GM12873 (cell line): ENCODE results near the gene MEGF11.

Experiments used
- TF ChIP-seq, protein P1 (sequence below): IDR thresholded peaks from 2 replicates; pipeline ENCODE4 v1.5.1; 2012; ENCODE audit warnings: low read depth, mild to moderate bottlenecking, moderate library complexity, low read length, control low read depth; ENCODE audit not compliant: insufficient read depth; ENCODE audit errors: missing control alignments

Gene MEGF11

DNA sequence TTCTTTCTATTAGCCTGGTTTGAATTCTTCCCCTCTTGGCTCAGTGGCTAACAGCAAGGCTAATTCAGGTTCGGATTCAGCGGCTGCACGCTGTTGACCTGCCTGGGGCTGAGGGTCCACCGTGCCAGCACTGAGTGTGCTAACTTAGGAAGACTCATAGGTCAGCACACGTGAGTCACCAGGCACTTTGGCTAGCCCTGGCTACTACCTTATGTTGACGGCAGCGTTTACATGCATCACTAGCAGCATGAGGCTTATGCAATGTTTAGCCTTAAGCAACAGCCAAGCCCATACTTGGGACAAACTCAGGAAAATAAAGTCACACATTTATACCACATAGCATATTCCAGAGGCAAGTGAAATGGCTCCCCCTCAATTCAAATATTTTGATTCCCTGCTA, 246.6 kb downstream of the MEGF11 start:
- TF ChIP-seq, protein P1, sequence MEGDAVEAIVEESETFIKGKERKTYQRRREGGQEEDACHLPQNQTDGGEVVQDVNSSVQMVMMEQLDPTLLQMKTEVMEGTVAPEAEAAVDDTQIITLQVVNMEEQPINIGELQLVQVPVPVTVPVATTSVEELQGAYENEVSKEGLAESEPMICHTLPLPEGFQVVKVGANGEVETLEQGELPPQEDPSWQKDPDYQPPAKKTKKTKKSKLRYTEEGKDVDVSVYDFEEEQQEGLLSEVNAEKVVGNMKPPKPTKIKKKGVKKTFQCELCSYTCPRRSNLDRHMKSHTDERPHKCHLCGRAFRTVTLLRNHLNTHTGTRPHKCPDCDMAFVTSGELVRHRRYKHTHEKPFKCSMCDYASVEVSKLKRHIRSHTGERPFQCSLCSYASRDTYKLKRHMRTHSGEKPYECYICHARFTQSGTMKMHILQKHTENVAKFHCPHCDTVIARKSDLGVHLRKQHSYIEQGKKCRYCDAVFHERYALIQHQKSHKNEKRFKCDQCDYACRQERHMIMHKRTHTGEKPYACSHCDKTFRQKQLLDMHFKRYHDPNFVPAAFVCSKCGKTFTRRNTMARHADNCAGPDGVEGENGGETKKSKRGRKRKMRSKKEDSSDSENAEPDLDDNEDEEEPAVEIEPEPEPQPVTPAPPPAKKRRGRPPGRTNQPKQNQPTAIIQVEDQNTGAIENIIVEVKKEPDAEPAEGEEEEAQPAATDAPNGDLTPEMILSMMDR: no peak

DNA sequence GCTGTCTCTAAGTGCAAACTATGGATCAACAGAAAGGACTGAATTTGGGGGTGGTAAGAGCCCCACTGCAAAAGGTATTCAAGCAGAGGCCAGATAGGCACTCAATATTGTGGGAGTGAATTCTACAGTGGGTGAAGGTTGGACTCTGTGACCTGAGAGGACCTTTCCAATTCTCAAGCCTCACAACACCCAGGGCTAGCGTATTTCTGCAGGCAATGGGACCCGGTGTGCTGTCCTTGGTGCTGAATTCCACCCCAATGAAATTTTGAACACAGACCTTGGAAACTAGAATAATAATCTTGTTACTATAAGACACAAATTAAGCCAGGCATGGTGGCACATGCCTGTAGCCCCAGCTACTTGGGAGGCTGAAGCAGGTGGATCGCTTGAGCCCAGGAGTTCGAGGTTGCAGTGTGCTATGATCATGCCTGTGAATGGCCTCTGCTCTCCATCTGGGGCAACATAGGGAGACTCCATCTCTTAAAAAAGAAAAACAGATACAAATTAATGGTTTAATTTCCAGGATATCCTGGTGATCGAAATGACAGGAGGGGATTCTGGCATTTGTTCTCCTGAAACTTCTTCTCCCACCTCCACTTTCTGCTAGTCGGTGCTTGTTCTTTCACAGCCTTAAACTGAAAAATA, 248.8 kb downstream of the MEGF11 start:
- TF ChIP-seq, protein P1: no peak

DNA sequence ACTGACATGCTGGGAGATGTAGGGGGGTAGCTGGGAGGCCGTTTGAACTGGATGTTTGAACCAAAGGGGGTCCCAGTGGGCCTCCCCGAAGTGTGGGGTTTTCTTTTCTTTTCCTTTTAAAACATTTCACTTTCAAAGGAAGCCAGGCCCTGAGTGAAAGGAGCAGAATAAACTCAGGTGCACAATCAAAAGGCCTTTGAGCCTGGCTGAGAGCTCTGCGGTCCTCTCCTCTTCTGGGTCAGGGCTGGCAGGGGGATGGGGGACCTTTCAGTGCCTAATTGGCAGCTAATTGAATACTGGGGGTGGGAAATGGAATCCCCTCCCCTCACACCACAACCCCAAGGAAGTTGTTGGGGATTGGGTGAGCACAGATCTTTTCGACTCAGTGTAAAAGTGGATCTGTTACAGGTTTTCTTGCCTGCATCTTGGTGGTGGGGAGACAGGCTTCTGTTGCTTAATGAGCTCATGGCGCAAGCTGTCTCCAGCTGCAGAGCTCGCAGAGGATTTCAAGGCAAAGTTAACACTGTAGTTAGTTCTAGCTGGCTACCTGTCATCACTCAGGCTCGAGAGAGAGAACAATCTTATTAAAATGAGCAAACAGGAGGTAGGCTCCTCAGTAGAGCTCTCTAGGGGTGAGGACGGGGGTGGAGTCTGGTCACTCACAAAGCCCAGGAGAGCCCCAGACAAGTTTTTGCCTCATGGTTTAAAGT, 251.7 kb downstream of the MEGF11 start:
- TF ChIP-seq, protein P1: no peak

DNA sequence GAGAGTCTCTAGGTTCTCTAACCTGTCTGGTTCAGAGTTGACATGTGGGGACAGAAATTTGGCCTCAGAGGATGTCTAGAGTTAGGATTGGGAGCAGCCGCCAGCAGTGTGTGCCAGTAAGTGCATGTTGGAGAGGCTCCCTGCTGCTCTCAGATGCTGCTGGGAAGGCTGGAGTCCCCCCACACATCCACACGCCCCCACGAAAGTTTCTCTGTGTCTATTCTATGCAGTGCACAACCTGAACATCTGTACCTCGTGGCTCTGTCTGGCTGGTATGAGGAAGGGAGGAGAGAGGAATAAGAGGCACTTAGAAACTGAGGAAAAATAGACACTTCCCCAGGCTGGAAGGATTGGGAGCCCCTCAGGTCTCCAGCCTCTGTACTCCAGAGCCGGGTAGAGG, 252.5 kb downstream of the MEGF11 start:
- TF ChIP-seq, protein P1: no peak

DNA sequence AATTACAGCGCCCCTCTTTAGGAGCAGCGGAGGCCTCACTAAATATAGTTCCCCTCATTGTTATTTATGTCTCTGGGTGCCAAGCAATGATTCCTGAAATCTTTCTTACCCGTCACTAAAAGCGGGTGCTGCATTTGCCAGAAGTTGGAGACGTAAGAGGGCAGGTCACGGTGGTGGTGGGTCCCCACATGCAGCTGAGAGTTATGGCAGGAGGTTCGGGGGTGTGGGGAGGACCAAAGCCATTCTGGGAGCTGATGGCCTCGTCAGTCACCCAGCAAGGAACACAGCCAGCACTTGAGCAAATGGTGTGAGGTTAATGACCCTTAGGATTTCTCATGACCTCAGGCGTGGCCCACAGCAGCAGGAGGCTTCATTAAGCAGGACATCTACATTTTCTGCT, 255.1 kb downstream of the MEGF11 start:
- TF ChIP-seq, protein P1: no peak

DNA sequence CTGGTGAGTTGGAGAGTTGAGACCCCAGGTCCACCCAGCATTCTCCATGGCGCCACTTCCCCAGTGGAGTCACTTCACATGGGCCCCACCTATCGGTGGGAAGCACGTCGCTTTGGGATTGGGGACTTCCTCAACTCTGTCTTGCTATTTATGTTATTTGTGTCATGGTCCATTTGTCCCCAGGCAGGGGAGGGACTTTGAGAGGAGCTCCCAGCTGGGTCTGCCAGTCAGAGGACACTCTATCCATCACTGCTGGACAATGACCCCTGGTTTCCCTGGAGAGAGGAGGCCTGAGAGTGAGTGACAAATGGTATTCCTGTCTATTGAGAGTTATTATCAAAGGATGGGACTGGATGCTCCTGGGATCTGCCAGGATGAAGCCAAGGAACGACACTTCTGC, 256.6 kb downstream of the MEGF11 start:
- TF ChIP-seq, protein P1: no peak

DNA sequence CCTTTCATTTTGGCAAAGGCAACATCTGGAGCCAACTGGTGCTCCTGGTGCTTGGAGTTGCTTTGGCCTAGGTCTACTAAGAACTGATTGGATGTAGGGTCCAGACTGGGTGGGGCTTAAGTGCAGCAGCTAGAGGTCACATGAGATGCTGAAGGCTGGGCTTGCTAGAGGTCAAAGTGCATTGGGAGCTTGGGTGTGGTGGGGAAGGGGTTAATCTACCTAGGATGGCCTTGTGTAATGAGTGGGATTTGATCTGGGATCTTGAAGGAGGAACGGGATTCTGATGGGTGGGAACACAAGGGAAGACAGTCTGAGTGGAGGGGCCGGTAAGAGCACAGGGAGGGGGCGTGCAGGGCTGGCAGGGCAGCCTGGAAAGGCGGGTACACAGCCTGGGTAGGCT, 258.7 kb downstream of the MEGF11 start:
- TF ChIP-seq, protein P1: no peak
